ENCODE results near the gene ZAP70. TPM values are rescaled to one million over a fixed set of nuclear protein-coding genes. Genes with fewer than 3 reads are reported as not detected.

The ZAP70 gene
- total RNA-seq, 1 donor from 2014 or later: 1.1 TPM

DNA sequence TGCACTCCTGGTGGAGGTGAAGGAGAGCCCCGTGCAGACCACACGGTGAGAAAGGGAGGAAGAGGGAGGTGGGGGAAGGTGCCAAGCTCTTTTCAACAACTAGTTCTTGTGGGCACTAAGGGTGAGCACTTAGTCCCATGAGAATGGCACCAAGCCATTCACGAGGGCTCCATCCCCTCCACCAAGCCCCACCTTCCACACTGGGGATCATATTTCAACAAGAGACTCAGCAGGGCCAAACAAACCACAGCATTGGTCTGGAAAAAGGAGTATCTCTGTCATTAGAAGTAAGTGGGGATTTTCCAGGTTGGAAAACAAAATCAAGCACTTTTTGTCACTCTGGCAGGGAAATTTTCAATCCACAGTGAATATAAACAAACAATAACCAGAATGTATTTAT is 38.4 kb downstream of the ZAP70 start:
- no peak for DNase-seq (ENCODE audit: extremely low spot score, unreplicated experiment)
- Mint-ChIP-seq H3K36me3 (ENCODE audit: unreplicated experiment) (peaks cover 17% of the 10 kb centered on the region), H3K27ac (ENCODE audit: unreplicated experiment) (no peak overlapping the region), H3K9me3 (ENCODE audit: unreplicated experiment) (no peaks in the 10 kb centered on the region), H3K4me3 (ENCODE audit: unreplicated experiment) (no peak overlapping the region), H3K4me1 (ENCODE audit: unreplicated experiment) (peaks cover 3% of the 10 kb centered on the region), H3K27me3 (ENCODE audit: unreplicated experiment) (no peaks in the 10 kb centered on the region)
- TF ChIP-seq, protein P1, sequence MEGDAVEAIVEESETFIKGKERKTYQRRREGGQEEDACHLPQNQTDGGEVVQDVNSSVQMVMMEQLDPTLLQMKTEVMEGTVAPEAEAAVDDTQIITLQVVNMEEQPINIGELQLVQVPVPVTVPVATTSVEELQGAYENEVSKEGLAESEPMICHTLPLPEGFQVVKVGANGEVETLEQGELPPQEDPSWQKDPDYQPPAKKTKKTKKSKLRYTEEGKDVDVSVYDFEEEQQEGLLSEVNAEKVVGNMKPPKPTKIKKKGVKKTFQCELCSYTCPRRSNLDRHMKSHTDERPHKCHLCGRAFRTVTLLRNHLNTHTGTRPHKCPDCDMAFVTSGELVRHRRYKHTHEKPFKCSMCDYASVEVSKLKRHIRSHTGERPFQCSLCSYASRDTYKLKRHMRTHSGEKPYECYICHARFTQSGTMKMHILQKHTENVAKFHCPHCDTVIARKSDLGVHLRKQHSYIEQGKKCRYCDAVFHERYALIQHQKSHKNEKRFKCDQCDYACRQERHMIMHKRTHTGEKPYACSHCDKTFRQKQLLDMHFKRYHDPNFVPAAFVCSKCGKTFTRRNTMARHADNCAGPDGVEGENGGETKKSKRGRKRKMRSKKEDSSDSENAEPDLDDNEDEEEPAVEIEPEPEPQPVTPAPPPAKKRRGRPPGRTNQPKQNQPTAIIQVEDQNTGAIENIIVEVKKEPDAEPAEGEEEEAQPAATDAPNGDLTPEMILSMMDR (IDR thresholded peaks at IDR 0.05): no peak

DNA sequence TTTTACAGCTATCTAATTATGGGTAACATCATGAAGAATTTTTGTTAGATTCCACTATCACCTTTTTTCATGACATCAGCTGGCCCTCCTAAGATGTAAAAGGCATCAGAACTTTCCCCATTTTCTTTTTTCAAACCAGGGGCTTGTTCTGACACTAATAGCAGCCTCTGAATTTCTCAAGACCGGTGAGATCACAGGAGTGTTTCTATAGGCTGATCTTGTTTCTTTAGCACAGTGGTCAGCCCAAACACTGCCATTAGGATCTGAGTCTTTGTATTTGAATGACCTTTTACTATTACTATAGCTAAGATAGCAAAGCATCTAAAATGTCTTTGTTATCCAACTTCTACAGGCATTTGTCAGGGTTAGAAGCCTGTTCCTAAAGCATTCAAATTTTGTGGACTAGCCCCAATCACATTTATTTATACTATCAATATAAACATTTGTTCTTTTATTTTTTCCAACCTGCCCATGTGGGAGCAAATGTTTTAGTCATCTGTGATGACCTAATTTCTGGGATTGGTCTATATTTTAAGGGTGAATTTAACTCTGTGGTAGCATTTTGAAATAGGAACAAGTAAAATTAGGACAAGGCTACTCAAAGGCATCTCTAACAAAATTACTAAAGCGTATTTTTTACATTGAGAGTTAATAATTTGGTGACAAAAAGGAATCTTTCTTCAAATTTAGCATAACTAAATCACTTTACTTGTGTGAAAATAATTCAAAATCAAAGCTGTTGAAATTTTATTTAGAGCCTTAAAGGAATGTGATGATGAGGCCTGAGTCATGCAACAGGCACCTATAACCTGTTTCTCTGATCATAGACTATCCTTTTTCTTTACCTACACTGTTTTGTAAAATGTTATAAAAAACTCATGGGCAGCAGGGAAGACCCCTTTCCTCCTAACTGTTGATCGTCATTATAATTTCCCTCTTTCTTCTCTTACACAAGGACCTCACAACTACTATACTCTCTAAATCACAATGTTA is 39.3 kb downstream of the ZAP70 start:
- Mint-ChIP-seq H3K9me3 (ENCODE audit: unreplicated experiment) (no peaks in the 10 kb centered on the region), H3K27me3 (ENCODE audit: unreplicated experiment) (no peaks in the 10 kb centered on the region), H3K36me3 (ENCODE audit: unreplicated experiment) (peaks cover 20% of the 10 kb centered on the region), H3K27ac (ENCODE audit: unreplicated experiment) (no peak overlapping the region), H3K4me1 (ENCODE audit: unreplicated experiment) (peaks cover 3% of the 10 kb centered on the region), H3K4me3 (ENCODE audit: unreplicated experiment) (no peak overlapping the region)
- TF ChIP-seq, protein P1 (IDR thresholded peaks at IDR 0.05): no peak
- DNase-seq (ENCODE audit: extremely low spot score, unreplicated experiment): no peak

DNA sequence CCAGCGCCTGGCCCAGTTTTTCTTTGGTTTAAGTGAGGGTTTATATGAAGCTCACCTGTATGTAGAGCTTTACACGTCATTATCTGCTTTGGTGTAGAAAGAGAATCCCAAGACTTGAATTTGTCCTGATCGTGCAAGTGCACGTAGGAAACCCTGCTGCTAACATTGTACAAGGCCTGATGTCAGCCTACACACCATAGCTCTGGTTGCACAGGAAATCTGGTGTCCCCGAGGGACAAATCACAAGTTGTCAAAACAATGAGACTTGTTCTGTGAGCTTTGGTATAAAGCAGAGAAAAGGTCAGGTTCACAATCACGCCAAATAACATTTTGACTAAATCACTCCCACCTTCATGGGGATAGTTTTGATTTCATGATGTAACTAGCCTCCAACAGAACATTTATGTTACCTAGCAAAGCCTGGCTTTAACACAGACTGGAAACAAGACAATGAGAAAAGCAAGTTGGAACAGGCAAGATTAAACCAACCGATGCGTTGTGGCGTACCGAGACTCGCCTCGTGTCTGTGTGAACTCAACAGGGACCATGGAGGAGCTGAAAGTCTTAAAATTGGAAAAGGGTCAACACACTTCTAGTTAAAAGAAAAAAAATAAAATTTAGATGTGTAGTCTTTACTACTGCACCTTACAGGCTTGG is 41.4 kb downstream of the ZAP70 start:
- H3K4me1 Mint-ChIP-seq (ENCODE audit: unreplicated experiment): peaks cover 3% of the 10 kb centered on the region

GRCh38 chr2:97755491-97755890 is 42.1 kb downstream of the ZAP70 start:
- no peaks in the 10 kb centered on the region for H3K27me3 Mint-ChIP-seq (ENCODE audit: unreplicated experiment)
- no peak overlapping the region for H3K27ac Mint-ChIP-seq (ENCODE audit: unreplicated experiment)
- peaks cover 3% of the 10 kb centered on the region for H3K4me1 Mint-ChIP-seq (ENCODE audit: unreplicated experiment)
- DNase-seq (ENCODE audit: extremely low spot score, unreplicated experiment): no peak
- TF ChIP-seq, protein P1 (IDR thresholded peaks at IDR 0.05): no peak
- H3K36me3 Mint-ChIP-seq (ENCODE audit: unreplicated experiment): peaks cover 39% of the 10 kb centered on the region
- no peaks in the 10 kb centered on the region for H3K9me3 Mint-ChIP-seq (ENCODE audit: unreplicated experiment)
- H3K4me3 Mint-ChIP-seq (ENCODE audit: unreplicated experiment): no peak overlapping the region

More for the DNA sequence above, 41.4 kb downstream of the ZAP70 start:
- H3K4me3 Mint-ChIP-seq (ENCODE audit: unreplicated experiment): no peak overlapping the region
- H3K27ac Mint-ChIP-seq (ENCODE audit: unreplicated experiment): no peak overlapping the region
- no peaks in the 10 kb centered on the region for H3K9me3 Mint-ChIP-seq (ENCODE audit: unreplicated experiment)
- no peak for DNase-seq (ENCODE audit: extremely low spot score, unreplicated experiment)
- no peaks in the 10 kb centered on the region for H3K27me3 Mint-ChIP-seq (ENCODE audit: unreplicated experiment)
- TF ChIP-seq, protein P1 (IDR thresholded peaks at IDR 0.05): no peak
- peaks cover 33% of the 10 kb centered on the region for H3K36me3 Mint-ChIP-seq (ENCODE audit: unreplicated experiment)

- peaks cover under 1% of the 10 kb centered on the region for H3K4me1 Mint-ChIP-seq (ENCODE audit: unreplicated experiment)
- DNase-seq (ENCODE audit: extremely low spot score, unreplicated experiment): peak; percentile 62
- H3K36me3 Mint-ChIP-seq (ENCODE audit: unreplicated experiment): peaks cover 45% of the 10 kb centered on the region
- no peak overlapping the region for H3K27ac Mint-ChIP-seq (ENCODE audit: unreplicated experiment)
- TF ChIP-seq, protein P1 (IDR thresholded peaks at IDR 0.05): no peak
- no peak overlapping the region for H3K4me3 Mint-ChIP-seq (ENCODE audit: unreplicated experiment)
- H3K9me3 Mint-ChIP-seq (ENCODE audit: unreplicated experiment): no peaks in the 10 kb centered on the region
- no peaks in the 10 kb centered on the region for H3K27me3 Mint-ChIP-seq (ENCODE audit: unreplicated experiment)
These were observed 43.7 kb downstream of the ZAP70 start for GRCh38 chr2:97757062-97757461.

Data from osteocyte (in vitro differentiated cells).